GM12874 (cell line): ENCODE data around the gene COL23A1.

Source experiments
- CTCF ChIP-seq: IDR thresholded peaks from 2 replicates; pipeline ENCODE4 v1.5.1; 2011; ENCODE audit warnings: low read depth, mild to moderate bottlenecking, control low read depth, low read length, moderate library complexity; ENCODE audit not compliant: insufficient read depth

COL23A1 gene

DNA sequence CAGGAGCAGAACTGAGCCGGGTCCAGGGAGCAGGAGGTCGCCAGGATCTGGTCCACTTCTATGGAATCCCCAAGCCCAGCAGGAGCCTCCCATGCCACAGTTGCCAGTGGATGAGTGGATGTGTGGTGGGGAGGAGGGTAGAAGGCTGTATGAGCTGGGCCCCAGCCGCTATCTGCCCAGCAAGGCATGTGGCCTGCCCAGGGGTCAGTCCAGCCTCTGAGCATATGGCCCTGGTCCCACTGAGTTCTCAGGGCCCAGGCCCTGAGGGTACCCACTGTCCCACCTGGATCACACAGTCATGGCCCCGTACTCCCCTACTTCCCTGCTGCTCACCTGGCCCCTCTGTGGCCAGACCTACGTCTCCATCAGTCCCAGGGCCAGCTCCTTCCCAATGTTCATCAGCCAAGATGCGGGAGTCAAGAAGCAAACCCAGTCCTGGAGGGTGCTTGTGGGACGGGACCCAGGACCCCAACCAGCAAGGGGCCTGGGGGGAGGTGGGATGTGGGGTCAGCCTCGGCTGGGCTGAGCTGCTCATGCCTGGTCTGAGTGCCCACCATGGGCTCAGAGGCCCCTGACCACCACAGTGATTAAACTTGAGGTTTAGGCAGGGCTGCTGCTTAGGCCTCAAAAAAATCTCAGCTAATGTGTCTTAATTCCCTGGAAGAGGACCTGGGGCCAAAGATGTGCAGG, 152.7 kb downstream of the COL23A1 start:
- no peak for TF ChIP-seq CTCF

- no peak for TF ChIP-seq CTCF
Measured at GRCh38 chr5:178436326-178436940, 153.8 kb downstream of the COL23A1 start.

GRCh38 chr5:178435321-178436238, 154.6 kb downstream of the COL23A1 start:
- TF ChIP-seq CTCF = no peak

DNA sequence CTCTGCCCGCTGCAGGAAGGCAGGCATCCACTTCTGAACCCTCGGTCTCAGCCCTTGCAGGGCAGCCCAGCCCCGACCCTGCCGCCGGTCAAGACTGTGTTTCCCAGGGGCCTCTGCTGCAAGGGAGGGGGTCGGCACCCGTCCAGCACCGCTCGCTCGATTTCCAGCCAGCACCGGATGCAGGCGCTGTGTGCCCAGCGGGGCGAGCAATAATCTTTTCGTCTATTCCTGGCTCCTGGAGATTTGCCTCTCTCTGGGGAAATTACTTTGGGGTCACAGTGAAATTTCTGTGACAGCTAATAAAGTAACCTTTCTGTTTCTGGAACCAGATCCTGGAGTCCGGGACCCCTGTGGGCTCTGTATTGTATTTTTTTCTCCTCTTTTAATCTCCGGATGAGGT, 155.3 kb downstream of the COL23A1 start:
- TF ChIP-seq CTCF = no peak

DNA sequence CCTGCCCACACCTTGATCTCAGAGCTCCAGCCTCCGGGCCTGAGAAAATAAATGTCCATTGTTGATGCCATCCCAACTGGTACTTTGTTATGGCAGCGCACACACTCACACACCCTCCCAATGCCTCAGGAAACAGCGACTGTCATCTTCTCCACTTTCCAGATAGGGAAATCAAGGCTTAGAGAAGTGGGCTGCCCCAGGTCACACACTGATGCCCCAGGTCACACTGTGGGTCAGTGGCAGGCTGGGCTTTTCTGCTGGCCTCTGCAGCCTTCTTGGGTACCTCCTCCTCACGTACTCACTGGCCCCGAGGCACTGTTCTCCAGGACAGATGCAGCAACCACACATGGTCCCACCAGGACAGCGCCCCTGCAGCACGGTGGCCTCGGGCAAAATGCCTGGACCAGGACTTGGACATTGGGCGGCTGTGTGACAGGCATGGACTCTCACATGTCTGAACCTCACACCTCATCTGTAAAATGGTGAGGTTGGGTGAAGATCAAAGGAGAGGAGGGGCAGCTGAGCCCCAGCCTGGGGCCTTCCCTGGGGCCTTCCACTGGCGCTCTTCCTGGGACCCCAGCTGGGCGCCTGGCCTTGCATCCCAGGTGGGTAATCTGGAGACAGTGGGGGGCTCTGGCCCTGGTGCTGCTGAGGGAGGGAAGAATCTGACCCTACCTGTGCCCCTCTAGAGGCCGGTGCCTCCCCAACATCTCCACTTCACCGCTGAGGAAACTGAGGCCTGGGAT, 156.0 kb downstream of the COL23A1 start:
- no peak for TF ChIP-seq CTCF

DNA sequence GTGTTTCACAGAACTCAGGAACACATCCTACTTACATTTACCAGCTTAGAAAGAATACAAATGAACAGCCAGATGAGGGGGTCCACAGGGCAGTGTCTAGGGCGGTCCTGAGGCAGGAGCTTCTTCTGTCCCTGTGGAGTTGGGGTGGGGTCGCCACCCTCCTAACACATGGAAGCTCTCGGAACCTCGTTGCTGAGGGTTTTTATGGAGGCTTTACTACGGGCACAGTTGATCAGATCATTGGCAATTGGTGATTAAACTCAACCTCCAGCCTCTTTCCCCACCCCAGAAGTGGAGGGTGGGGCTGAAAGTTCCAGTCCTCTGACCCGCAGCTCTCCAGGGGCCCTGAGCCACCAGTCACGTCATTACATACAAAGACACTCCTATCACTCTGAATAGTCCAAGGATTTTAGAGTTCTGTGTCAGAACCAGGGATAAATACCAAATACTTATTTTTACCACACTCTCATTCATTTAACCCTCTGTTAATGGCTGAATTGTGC, 156.9 kb downstream of the COL23A1 start:
- TF ChIP-seq CTCF = no peak
